Caco-2 (cell line): Measurements from ENCODE around the gene LCE3C. TPM values are rescaled to one million over a fixed set of nuclear protein-coding genes. Genes with fewer than 3 reads are reported as not detected.

ENCODE experiments used
- Bru-seq: library from RNA; stranded (reverse); fragments of 400-500 nt; gene quantifications from one replicate; lab custom pipeline; 2021; lab: Mats Ljungman, UMichigan
- BruChase-seq, 2 experiments: library from RNA; stranded (reverse); fragments of 400-500 nt; gene quantifications; one replicate each; lab custom pipeline; 2021; lab: Mats Ljungman, UMichigan
- BruUV-seq: library from RNA; stranded (reverse); fragments of 400-500 nt; replicated peaks from 2 replicates; lab custom pipeline; 2021; lab: Mats Ljungman, UMichigan
- CTCF ChIA-PET: fragments of 300-600 bp; sonication (Branson Sonifier 250); formaldehyde crosslinking; loops from one replicate; lab custom pipeline; 2022; ENCODE audit warnings: antibody characterized with exemption; lab: Charles Lee
- POLR2A ChIA-PET: fragments of 300-600 bp; sonication (Branson Sonifier 250); formaldehyde crosslinking; loops from one replicate; lab custom pipeline; 2022; ENCODE audit warnings: antibody characterized with exemption; lab: Charles Lee
- DNase-seq, 2 experiments: peaks; one replicate each; pipeline versions ENCODE4 v3.0.0 to v3.0.0-alpha.2; 2020 to 2022
- H3K27me3 ChIP-seq: replicated peaks from 2 replicates; pipeline ENCODE4 v1.6.0; 2011; ENCODE audit warnings: low read length; ENCODE audit not compliant: control insufficient read depth, insufficient read depth
- H3K36me3 ChIP-seq: 2 replicates; pipeline ENCODE4 v1.5.1; 2011; ENCODE audit warnings: low read length; ENCODE audit not compliant: control insufficient read depth, insufficient read depth
- H3K4me1 ChIP-seq: fragments of 250-450 bp; sonication (Bioruptor Pico); 2 replicates; pipeline ENCODE4 v1.5.1; 2020; ENCODE audit warnings: mild to moderate bottlenecking
- H3K4me3 ChIP-seq: 2 replicates; pipeline ENCODE4 v1.5.1; 2011; ENCODE audit warnings: low read depth, mild to moderate bottlenecking, control low read depth, low read length
- H3K9me3 ChIP-seq: fragments of 250-450 bp; sonication (Bioruptor Pico); 2 replicates; pipeline ENCODE4 v1.5.1; 2020; ENCODE audit warnings: mild to moderate bottlenecking, moderate library complexity
- H3K27ac Mint-ChIP-seq: one replicate; pipeline ENCODE4 v1.8.0; 2022; ENCODE audit warnings: mixed read lengths; ENCODE audit not compliant: unreplicated experiment
- H3K27me3 Mint-ChIP-seq: one replicate; pipeline ENCODE4 v1.8.0; 2022; ENCODE audit warnings: mixed read lengths; ENCODE audit not compliant: insufficient read depth, unreplicated experiment
- H3K36me3 Mint-ChIP-seq: one replicate; pipeline ENCODE4 v1.8.0; 2022; ENCODE audit warnings: mild to moderate bottlenecking, mixed read lengths; ENCODE audit not compliant: insufficient read depth, unreplicated experiment
- H3K4me1 Mint-ChIP-seq: one replicate; pipeline ENCODE4 v1.8.0; 2022; ENCODE audit warnings: low read depth, mixed read lengths; ENCODE audit not compliant: unreplicated experiment
- H3K4me3 Mint-ChIP-seq: one replicate; pipeline ENCODE4 v1.8.0; 2022; ENCODE audit warnings: mild to moderate bottlenecking, moderate library complexity, mixed read lengths; ENCODE audit not compliant: unreplicated experiment
- H3K9me3 Mint-ChIP-seq: one replicate; pipeline ENCODE4 v1.8.0; 2022; ENCODE audit warnings: mixed read lengths; ENCODE audit not compliant: unreplicated experiment
- CTCF ChIP-seq, 2 experiments: fragments of 200-600 bp in 1 of 2; IDR thresholded peaks; 1 replicate in 1 of 2; 2 replicates in 1 of 2; pipeline versions ENCODE4 v1.5.1 to v1.8.0; 2011 to 2022; ENCODE audit warnings: antibody characterized with exemption in 1 of 2, control low read depth in 1 of 2, inconsistent platforms in 1 of 2, low read depth in 1 of 2, low read length in 1 of 2, mild to moderate bottlenecking in 1 of 2, moderate library complexity in 1 of 2; ENCODE audit not compliant: insufficient read depth in 1 of 2, severe bottlenecking in 1 of 2, unreplicated experiment in 1 of 2
- intact Hi-C: fragments of 100-400 bp; cut with micrococcal nuclease; formaldehyde crosslinking; loops from one replicate; pipeline ENCODE4 v1.10.0; 2022; ENCODE audit not compliant: unreplicated experiment
- long read RNA-seq: library from polyadenylated mRNA; stranded (forward); transcript quantifications from one replicate; pipeline ENCODE4 v2.0.0, GENCODE V29; 2022
- total RNA-seq: library from RNA; stranded (reverse); gene quantifications from 2 replicates; pipeline ENCODE4 v1.2.3, GENCODE V29; 2022

Gene LCE3C
- total RNA-seq (not detected in 2 replicates), Bru-seq, nascent RNA (not detected), BruChase-seq, experiment 1, labeled RNA remaining after a 2-hour chase (not detected), BruChase-seq, experiment 2, labeled RNA remaining after a 6-hour chase (not detected)
- long read RNA-seq, result 0 reads

- ChIA-PET POLR2A (no interaction called here), CTCF (no interaction called here)
- no peak for TF ChIP-seq CTCF (IDR thresholded peaks at IDR 0.05; ENCODE audit: insufficient read depth in 1 of 2, low read depth in 1 of 2, low read length in 1 of 2, severe bottlenecking in 1 of 2, unreplicated experiment in 1 of 2)
- Mint-ChIP-seq H3K9me3 (no peaks in the 10 kb centered on the region), H3K36me3 (no peaks in the 10 kb centered on the region), H3K27ac (no peak within 1 kb of the TSS), H3K27me3 (peaks cover 4% of the 10 kb centered on the region), H3K4me1 (no peaks in the 10 kb centered on the region), H3K4me3 (no peak within 1 kb of the TSS)
- Histone ChIP-seq H3K4me3 (no peak within 1 kb of the TSS), H3K27me3 (no peaks in the 10 kb centered on the region), H3K36me3 (no peaks in the 10 kb centered on the region), H3K9me3 (no peaks in the 10 kb centered on the region), H3K4me1 (no peaks in the 10 kb centered on the region)
- intact Hi-C loops, result no loop called here
- BruUV-seq, result no TSS peak
- no peak for DNase-seq
These were observed at the start of gene LCE3C for GRCh38 chr1:152599934-152600333. TSS of gene LCE3C (plus strand) at chr1:152600234. CDS start at chr1:152600732, 498 bp downstream.

GRCh38 chr1:152565115-152565514 is 34.9 kb upstream of the LCE3C start:
- Mint-ChIP-seq H3K36me3 (no peaks in the 10 kb centered on the region), H3K4me3 (no peak overlapping the region), H3K4me1 (no peaks in the 10 kb centered on the region), H3K9me3 (peaks cover 6% of the 10 kb centered on the region), H3K27me3 (peaks cover 16% of the 10 kb centered on the region), H3K27ac (no peak overlapping the region)
- TF ChIP-seq CTCF (IDR thresholded peaks at IDR 0.05; ENCODE audit: insufficient read depth in 1 of 2, low read depth in 1 of 2, low read length in 1 of 2, severe bottlenecking in 1 of 2, unreplicated experiment in 1 of 2), result no peak
- intact Hi-C loops, result no loop called here
- Histone ChIP-seq H3K27me3 (no peaks in the 10 kb centered on the region), H3K9me3 (0 out of 2 replicates have a peak, but pooled peaks cover 3% of the 10 kb centered on the region), H3K36me3 (no peaks in the 10 kb centered on the region), H3K4me3 (no peak overlapping the region), H3K4me1 (no peaks in the 10 kb centered on the region)
- BruUV-seq, result no TSS peak
- CTCF ChIA-PET, result no interaction called here
- DNase-seq, result no peak
- POLR2A ChIA-PET, result no interaction called here

GRCh38 chr1:152565535-152566215 is 34.4 kb upstream of the LCE3C start:
- H3K4me1 Mint-ChIP-seq, result no peaks in the 10 kb centered on the region
- POLR2A ChIA-PET, result no interaction called here
- Histone ChIP-seq H3K4me1 (no peaks in the 10 kb centered on the region), H3K27me3 (no peaks in the 10 kb centered on the region), H3K4me3 (no peak overlapping the region), H3K36me3 (no peaks in the 10 kb centered on the region), H3K9me3 (0 out of 2 replicates have a peak, but pooled peaks cover 3% of the 10 kb centered on the region)
- no peak for DNase-seq
- H3K4me3 Mint-ChIP-seq, result no peak overlapping the region
- no peak overlapping the region for H3K27ac Mint-ChIP-seq
- intact Hi-C loops, result no loop called here
- TF ChIP-seq CTCF (IDR thresholded peaks at IDR 0.05; ENCODE audit: insufficient read depth in 1 of 2, low read depth in 1 of 2, low read length in 1 of 2, severe bottlenecking in 1 of 2, unreplicated experiment in 1 of 2), result no peak
- CTCF ChIA-PET, result no interaction called here
- H3K27me3 Mint-ChIP-seq, result peaks cover 16% of the 10 kb centered on the region
- BruUV-seq, result no TSS peak
- no peaks in the 10 kb centered on the region for H3K36me3 Mint-ChIP-seq
- peaks cover 6% of the 10 kb centered on the region for H3K9me3 Mint-ChIP-seq
